Fibroblast of the aortic adventitia (primary cell): ENCODE data around the gene RNU6-8. TPM values are rescaled to one million over a fixed set of nuclear protein-coding genes. Genes with fewer than 3 reads are reported as not detected.

Experiments
- DNase-seq: peaks from one replicate; pipeline ENCODE4 v3.0.0-alpha.2; 2010; ENCODE audit warnings: low read depth
- H3K4me3 ChIP-seq: 2 replicates; pipeline ENCODE4 v1.5.1; 2011; ENCODE audit warnings: low read depth, mild to moderate bottlenecking, control low read depth, low read length, moderate library complexity
- total RNA-seq: library from RNA; depleted of rRNA; stranded (reverse); fragments of >200 nt; gene quantifications from 2 replicates; pipeline ENCODE4 v1.2.3, GENCODE V29; 2012; ENCODE audit warnings: low replicate concordance
- TF ChIP-seq, protein P1 (sequence below): IDR thresholded peaks from 2 replicates; pipeline ENCODE4 v1.5.1; 2011; ENCODE audit warnings: mild to moderate bottlenecking, low read length, control low read depth, inconsistent platforms; ENCODE audit not compliant: insufficient read depth

RNU6-8 gene
- total RNA-seq, 1 donor: not detected

GRCh38 chr14:32201193-32201815 is 1.8 kb downstream of the RNU6-8 start:
- TF ChIP-seq, protein P1, sequence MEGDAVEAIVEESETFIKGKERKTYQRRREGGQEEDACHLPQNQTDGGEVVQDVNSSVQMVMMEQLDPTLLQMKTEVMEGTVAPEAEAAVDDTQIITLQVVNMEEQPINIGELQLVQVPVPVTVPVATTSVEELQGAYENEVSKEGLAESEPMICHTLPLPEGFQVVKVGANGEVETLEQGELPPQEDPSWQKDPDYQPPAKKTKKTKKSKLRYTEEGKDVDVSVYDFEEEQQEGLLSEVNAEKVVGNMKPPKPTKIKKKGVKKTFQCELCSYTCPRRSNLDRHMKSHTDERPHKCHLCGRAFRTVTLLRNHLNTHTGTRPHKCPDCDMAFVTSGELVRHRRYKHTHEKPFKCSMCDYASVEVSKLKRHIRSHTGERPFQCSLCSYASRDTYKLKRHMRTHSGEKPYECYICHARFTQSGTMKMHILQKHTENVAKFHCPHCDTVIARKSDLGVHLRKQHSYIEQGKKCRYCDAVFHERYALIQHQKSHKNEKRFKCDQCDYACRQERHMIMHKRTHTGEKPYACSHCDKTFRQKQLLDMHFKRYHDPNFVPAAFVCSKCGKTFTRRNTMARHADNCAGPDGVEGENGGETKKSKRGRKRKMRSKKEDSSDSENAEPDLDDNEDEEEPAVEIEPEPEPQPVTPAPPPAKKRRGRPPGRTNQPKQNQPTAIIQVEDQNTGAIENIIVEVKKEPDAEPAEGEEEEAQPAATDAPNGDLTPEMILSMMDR: no peak
- H3K4me3 ChIP-seq: peak overlapping the region; percentile 66
- peak; percentile 30 for DNase-seq

GRCh38 chr14:32200368-32201192 is 2.5 kb downstream of the RNU6-8 start:
- DNase-seq: no peak
- TF ChIP-seq, protein P1: no peak
- peak overlapping the region; percentile 66 for H3K4me3 ChIP-seq

GRCh38 chr14:32197919-32198318 is 5.2 kb downstream of the RNU6-8 start:
- DNase-seq: no peak

DNA sequence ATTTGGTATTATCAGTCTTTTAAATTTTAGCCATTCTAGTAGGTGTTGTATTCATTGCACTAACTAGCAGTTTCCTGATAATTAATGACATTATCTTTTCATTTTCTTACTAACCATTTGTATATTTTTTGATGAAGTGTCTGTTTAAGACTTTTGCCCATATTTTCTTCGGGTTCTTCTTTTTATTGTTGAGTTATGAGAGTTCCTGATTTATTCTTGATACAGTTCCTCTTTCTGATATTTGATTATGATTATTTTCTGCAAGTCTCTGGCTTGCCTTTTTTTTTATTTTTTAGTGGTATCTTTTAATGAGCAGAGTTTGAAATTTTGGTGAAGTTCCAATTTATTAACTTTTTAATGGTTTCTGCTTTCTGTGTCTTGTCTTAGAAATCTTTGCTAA is 7.4 kb downstream of the RNU6-8 start:
- TF ChIP-seq, protein P1: no peak
- H3K4me3 ChIP-seq: no peak overlapping the region
- DNase-seq: no peak

More at GRCh38 chr14:32197919-32198318, 5.2 kb downstream of the RNU6-8 start:
- H3K4me3 ChIP-seq: no peak overlapping the region
- TF ChIP-seq, protein P1: no peak

DNA sequence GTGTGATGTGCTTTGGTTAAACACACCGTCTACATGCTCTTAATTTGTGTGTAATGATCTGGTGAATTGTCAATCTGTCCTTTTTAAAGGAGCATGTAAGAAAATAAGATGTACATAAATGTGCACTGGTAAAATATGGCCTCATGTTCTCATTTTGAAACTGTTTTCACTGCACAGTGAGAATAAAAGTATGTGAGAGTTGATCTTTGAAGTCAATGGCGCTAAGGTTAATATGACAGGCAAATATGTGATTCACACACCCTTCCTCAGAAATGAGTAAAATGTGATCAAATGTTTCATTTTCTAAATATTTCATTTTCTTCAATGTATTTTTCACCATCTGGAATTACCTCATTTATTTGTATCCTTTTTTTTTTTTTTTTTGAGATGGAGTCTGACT is 9.5 kb downstream of the RNU6-8 start:
- DNase-seq: no peak
- no peak overlapping the region for H3K4me3 ChIP-seq
- TF ChIP-seq, protein P1: no peak

GRCh38 chr14:32192712-32193373 is 10.2 kb downstream of the RNU6-8 start:
- TF ChIP-seq, protein P1: no peak
- no peak for DNase-seq
- no peak overlapping the region for H3K4me3 ChIP-seq
